ENCODE data around the gene FZD1. TPM values are rescaled to one million over a fixed set of nuclear protein-coding genes. Genes with fewer than 3 reads are reported as not detected.
A peak's percentile ranks its signal among the peaks of the same experiment; 100 is the strongest.

FZD1 gene
- total RNA-seq (2014; rRNA removed; shearing (Covaris generic)), result 3.7 and 6.1 TPM in 2 replicates

DNA sequence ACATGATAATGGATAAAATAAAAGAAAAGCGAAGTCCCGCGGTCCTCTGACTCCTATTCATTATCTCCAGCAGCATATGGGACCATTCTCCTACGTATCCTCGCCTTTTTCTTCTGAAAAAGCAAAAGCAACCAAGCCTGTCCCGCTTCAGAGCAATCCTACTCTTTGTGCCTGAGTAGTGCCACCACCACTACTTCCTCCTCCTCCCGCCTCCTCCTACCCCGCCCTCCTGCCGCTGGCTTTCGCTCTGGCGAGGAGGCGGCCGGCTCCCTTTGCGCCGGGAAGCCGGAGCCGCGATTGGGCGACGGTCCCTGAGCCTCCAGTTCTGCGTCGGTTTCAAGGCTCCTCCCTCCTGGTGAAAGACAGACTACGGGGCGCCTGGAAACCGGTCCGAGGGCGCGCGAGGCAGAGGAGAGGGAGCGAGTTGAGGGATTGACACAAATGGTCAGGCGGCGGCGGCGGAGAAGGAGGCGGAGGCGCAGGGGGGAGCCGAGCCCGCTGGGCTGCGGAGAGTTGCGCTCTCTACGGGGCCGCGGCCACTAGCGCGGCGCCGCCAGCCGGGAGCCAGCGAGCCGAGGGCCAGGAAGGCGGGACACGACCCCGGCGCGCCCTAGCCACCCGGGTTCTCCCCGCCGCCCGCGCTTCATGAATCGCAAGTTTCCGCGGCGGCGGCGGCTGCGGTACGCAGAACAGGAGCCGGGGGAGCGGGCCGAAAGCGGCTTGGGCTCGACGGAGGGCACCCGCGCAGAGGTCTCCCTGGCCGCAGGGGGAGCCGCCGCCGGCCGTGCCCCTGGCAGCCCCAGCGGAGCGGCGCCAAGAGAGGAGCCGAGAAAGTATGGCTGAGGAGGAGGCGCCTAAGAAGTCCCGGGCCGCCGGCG, at the start of gene FZD1:
Gene FZD1, plus strand, starts transcription at position 388 of the 878 bp plus-strand sequence. Its CDS starts 448 bp downstream, at position 836.
- DNase-seq (ENCODE audit: low read depth), result peak; percentile 97

DNA sequence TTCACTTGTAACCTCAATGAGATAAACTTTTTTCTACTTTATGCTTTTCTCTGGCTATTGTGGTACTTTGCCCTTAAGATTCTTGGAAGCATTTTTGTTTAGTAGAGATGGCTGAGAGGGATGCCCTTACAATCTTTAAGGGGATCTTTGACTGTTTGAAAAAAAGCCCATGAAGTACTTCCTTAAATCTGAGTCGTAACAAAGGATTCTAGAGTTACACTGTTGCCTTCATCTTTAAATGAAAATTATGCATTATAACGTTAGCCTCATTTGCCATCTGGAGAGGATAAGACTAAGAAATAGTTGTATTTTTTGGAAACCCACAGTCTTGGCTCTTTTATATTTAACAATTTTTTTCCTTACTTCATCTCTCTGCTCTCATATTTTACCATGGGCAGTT, 37.8 kb upstream of the FZD1 start:
- DNase-seq (ENCODE audit: low read depth), result no peak

DNA sequence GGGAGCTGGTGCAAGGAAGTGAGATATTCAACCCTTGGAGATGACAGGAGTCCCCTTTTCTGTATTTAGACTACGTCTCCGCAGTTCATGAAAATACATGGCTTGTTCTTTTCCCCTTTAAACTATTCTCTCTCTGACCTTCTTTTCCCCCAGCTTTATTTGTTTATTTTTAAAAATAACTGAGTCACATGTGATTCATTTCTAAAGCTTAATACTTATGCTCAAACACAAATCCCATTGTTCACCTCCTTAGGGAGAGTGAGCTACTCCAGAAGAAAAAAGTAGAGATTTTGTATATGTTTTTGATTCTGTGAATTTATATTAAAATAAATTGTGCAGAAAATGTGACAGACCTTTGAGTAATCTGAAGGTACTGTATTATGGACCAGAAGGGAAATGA, 35.9 kb upstream of the FZD1 start:
- DNase-seq (ENCODE audit: low read depth), result peak; percentile 57

DNA sequence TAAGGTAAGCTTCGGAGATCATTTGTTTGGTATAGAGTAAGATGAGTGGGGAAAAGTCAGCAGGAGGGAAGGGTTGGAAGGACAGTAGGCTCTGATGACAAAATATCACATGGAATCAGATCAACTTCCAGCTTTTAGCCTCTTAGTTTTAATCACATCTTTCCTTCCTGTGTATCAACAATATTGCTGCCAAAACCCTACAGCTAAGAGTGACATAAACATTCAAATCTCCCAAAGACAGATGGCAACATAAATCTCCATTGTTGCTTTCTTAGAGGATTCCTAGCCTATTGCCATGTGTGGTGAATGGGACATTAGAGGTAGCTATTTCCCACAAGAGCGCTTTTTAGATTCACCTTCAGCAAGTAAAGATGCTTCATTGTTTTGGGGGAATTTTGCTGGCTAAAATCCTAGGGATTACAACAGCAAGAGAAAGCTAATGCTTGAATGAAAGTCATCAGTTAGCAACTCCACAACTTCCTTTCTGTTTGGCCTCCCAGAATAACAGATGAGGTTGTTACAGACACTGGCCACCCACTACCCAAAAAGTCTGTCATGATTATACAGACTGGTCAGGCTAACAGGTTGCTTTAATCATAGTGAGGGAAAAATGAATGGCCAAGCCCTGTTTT, 35.2 kb upstream of the FZD1 start:
- DNase-seq (ENCODE audit: low read depth), result peak; percentile 62

DNA sequence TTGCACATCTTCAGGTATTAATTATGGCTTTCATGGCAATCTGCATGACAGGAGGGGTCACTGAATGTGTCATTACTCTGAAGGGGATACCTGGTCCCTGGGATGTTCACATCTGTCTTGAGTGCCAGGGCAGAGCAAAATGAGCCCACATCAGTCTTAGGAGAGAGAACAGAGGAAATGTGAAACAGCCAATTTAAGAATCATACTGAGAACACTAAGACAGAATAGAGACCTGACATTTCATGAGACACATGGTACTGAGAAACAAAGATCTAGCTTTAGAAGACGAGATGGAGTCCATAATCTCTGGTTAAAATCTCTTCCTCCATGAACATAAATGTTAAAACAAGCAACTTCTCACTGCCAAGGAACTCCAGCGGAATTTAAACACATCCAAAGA, 34.1 kb upstream of the FZD1 start:
- DNase-seq (ENCODE audit: low read depth), result no peak

DNA sequence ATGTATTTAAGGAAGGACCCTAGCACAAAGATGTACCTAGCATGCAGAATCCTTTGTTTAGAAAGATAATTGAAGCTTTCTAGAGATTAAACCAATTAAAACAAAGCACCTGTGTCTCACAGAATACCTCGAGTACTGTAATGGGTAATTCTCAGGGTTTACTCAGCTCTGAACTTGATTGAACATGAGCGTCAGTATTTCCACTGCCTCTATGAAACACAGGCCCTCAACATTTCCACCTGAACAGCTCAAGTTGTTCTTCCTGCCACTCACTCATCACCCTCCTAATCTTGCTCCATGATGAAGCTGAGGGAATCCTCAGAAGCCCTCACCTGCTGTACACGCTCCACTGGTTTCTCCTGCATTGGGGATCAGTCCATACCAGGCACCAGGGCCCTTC, 33.7 kb upstream of the FZD1 start:
- no peak for DNase-seq (ENCODE audit: low read depth)

DNA sequence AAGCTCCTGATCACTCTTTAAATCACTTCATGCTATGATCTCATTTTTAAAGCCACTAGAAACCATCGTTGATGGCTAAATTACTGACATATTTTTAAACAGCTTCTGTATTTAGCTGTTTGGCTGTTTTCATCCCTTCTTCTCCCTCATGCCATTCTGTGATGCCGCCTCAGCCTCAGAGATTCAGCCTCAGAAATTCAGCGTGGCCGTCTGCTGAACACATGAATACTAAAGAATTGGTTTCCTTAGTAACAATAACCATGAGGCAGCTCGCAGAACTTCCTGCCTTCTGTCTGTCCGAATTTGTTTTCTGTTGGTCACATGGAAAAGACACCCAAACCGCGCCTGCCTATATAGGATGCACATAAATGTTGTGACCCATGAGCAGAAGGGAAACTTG, 31.0 kb upstream of the FZD1 start:
- DNase-seq (ENCODE audit: low read depth), result no peak

DNA sequence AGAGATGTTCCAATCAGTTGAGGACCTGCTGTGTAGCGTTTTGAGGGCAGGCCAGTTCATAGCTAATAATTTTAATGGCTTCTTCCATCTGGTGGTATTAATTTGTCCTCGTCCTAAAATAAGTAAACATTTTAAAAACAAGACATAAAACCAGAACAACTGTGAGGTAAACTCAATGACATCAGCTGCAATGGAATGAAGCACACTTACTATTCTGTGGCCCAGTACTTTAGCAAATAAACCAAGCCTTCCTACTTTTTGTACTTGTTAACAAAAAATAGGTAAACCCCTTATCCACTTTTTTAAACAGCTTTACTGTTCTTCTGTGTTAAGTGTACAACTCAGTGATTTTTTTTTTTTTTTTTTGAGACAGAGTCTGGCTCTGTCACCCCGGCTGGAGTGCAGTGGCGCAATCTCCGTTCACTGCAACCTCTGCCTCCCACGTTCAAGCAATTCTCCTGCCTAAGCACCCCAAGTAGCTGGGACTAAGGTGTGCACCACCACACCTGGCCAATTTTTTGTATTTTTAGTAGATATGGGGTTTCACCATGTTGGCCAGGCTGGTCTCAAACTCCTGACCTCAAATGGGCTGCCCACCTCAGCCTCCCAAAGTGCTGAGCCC, 28.9 kb upstream of the FZD1 start:
- DNase-seq (ENCODE audit: low read depth), result no peak

DNA sequence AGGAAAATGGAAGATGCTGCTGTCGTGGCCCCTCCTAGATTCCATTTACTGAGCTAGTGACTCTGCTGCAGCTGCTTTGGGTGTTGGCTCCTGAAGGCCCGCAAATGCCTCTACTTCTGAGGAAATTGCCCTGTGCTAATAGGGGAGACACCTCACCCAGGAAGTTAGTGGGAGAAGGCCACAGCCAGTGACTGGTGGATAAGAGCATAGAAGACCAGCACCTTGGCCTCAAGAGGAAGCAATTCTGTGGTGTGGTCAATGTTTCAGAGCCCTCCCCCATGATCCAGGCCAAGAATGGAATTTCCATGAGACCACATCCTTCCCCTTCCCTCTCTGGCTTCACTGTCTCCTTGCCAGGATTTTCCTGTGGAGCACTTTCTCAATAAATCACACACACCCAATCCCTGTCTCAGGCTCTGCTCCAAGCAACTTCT, 25.0 kb upstream of the FZD1 start:
- DNase-seq (ENCODE audit: low read depth), result peak; percentile 90

DNA sequence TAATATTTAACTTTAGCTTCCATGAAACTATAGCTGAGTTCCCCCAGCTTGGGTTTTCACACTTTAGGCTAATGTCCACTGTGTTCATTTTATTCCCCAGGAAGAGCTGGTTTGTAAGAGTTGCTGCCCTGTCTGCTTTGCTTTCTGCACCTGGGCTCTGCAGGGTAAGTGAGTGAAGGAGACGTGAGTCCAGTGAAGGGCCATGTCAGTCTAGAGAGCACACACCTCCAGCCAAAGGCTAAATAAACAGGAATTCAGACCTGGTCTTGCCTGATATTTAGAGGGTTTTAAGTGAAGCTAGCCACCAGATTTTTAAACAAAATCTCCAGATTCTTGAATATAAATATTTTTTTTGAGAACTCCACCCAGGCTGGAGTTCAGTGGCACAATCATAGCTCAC, 24.5 kb upstream of the FZD1 start:
- no peak for DNase-seq (ENCODE audit: low read depth)

DNA sequence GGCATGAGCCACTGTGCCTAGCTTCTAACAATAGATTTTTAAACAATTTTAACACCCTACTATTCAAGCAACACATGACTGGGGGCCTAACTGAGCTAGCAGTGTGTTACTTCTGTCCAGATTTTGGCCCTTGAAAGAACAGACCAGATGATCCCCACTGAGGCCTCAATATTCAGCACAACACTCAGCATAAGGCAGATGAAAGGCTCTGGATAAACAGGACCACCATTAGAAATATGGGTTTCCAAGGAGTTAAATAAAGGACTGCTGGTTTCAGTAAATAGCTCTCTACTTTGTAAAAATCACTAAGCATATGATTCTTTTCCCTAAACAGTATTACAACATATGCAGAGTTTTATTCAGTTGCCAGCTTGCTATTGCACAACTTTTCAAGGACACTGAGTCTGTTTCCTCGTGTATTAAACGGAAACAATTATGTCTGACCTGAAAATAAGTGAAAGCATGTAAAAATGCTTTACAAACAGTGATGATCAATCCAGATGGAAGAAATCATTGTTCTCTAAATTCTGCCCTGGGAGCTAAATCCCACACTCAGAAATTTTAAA, 23.8 kb upstream of the FZD1 start:
- DNase-seq (ENCODE audit: low read depth), result no peak

DNA sequence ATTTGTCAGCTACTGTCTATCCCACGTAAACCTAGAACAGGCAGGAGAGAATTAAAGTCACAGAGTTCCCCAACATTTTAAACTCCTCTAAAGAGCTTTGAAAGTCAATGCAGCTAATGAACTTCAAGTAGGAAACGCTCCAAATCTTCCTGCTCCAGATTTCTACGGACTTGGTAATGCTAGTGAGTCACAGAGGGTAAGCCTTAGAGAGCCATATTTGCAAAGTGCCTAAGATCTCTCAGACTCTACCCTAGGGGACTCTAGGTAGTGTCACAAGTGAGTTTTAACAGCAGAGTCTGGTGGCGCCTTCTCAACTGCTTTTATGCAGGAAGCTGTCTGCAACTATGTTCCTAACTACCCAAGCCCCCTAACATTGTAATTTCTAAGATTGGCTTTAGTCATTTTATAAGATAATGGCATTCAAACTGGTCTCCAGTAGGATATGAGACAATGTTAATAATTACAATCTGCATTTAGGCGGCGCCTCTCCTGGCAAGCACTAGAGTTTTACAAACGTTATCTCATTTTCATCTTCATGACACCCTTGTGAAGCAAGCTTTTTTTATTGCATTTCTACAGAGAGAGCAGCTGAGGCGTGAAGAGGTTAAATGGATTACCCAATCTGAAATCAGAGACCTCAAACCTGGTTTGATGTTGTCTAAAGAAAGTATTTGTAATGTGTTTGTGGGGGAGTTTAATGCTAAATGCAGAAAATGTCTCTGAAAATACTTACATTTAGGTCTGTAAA, 22.0 kb upstream of the FZD1 start:
- peak; percentile 50 for DNase-seq (ENCODE audit: low read depth)

DNA sequence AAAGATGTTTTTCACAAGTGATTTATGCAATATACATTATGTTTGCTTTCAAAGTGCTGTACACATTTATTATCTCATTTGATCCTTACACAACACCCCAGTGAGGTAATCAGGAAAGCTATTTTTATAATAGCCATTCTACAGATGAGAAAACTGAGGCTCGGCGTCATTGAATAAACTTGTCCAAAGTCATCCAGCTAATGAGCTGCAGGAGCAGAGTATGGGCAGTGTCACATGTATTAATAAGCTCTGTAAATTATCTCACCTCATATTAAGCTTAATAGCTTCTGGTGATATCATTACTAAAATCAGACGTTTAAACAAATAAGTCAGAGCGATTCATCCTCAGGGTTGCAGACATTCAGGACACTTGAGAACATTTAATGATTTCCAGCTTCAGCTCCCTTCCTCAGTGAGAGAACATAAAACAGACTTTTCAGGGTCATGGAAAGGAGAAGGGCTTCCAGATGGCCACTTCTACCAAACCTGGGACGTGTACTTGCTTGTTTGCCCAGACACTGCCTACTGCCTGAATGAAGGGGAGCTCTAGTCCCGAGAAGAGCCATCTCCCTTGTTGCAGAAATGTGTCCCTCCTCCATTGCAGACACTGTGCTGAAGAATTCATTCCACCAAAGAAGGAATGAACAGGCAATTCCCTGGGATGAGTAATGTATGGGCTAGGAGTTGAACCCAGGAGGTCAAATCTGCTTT, 20.5 kb upstream of the FZD1 start:
- DNase-seq (ENCODE audit: low read depth), result no peak

DNA sequence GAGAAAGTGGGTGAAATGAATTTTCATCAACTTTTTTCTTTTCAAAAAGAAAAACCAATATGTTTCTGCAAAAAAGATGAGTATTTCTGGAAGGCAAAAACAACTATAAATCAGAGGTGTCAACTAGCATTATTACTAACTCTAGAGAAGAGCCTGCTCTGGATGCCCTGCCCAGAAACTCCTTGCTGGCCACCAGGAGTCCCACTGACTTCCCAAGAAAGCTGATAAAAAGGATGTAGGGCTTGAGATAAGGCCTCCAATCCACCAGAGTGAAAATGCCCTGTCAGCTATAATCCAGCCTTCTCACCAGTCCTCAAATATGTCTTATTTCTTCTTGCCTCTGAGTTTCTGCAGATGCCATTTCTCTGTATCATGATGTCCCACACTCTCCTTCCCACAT, 16.7 kb upstream of the FZD1 start:
- no peak for DNase-seq (ENCODE audit: low read depth)

DNA sequence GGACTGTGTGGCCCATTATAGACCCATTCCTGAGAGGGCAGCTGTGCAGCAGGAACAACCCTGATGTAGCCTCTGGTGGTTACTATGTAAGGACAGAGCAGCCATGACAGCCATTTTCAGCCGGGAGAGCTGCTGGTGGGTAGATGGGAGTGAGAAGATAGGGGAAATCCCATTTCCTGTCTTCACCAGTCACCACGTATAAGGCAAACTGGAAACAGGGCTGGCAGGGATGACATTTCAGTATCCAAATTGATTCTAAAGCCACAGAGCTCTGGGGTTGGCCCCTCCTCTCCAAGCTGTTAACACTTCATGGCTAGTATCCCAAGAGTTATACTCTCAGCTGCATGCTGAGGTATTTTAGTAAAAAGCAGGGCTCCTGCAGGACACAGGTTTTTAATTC, 15.2 kb upstream of the FZD1 start:
- peak; percentile 58 for DNase-seq (ENCODE audit: low read depth)

DNA sequence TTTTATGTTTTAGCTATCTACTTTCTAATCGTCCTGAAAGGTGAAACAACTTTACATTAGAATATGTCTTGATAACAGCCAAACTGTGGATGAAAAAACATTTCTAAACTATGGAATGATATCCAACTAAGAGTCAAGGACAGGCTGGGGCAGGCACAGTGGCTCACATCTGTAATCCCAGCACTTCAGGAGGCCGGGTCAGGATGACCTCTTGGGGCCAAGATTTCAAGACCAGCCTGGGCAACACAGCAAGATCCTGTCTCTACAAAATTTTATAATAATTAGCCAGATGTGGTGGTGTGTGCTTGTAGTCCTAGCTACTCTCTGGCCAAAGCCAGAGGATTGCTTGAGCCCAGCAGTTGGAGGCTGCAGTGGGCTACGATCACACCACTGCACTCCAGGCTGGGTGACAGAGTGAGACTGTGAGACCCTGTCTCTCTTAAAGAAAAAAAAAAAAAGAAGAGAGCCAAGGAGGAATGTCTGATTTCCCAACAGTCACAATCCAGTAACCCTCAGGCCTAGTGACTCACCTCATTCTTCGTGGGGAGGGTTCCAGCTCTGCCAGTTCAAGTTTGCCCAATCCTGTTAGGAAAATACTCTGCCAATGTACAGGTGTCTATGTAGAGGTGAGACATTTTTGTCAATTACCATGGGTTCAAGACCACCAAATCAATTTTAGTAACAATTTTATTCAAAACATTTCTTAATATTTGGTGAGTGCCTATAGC, 14.6 kb upstream of the FZD1 start:
- DNase-seq (ENCODE audit: low read depth), result peak; percentile 83

DNA sequence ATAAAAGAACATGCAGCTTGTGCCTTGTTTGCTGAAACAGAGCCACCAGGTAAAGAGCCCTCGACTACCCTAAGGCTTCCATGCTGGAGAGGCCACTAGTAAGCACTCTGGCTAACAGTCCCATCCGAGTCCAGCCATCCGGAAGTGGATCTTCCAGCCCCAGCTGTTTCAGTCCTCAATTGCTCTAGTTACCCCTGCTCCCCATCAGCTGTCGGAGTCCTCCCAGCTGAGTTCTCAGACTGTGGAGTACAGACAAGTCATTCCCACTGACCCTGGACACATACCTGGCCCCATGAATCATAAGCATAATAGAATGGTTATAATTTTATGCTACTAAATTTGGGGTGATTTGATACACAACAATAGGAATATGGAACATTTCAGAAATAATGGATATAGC, 13.5 kb upstream of the FZD1 start:
- DNase-seq (ENCODE audit: low read depth), result no peak

DNA sequence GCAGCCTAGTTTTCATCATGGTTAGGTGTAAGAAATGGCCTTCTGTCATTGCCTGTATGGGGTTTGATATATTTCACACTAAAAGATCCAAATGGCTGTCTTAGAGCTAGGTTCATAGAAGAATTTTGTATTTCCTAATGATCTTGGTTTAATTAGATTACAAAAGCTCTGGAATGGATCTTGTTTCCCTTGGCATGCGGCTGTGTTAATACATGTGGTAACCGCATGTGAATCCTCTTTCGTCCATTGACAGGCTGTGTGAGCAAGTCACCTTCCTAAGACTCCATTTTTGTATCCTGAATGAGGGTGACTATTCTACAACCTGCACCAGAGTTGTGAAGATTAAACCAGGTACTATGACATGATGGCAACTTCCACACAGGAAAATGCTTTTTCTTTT, 12.4 kb upstream of the FZD1 start:
- DNase-seq (ENCODE audit: low read depth), result no peak

DNA sequence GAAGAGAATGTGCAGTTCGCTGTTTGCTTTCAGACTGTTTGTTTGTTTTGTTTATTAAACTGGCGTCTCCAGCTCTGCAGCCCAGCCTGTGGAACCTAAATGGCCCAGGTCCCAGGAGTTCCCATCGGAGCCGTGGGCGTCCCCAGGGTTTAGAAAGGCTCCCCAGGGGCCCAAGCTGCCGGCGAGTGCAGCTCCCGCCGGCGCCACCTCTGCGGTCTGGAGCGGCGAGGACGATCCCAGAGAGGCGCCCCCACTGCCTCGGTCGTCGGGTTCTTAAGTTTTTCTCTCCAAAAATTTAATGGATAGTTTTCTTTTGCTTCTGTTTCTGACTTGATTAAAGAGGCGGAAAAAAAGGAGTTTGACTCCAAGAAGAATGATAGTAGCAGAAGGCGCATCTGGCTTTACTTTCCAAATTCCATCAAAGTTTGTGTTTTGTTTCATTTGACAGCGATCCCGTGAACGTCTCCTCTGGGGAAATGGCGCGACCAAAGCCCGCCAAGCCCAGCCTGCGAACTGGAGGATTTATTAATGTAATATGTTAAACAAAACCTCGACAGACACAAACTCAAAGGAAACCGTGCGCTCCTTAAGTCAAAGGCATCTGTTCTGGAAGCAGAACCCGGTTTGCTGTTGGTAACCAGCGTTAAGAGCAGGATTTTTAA, 718 bp upstream of the FZD1 start:
- peak; percentile 54 for DNase-seq (ENCODE audit: low read depth)
